Suprapubic skin (tissue), 4 donors: ENCODE measurements around the gene MAN1C1. TPM values are rescaled to one million over a fixed set of nuclear protein-coding genes. Genes with fewer than 3 reads are reported as not detected.

ENCODE experiments used
- DNase-seq, 2 donors: peaks; one replicate each; pipeline ENCODE4 v3.0.0-alpha.2; 2019; ENCODE audit warnings: low spot score in 2 of 2
- H3K27ac ChIP-seq: fragments of 200-600 bp; sonication (generic); one replicate; pipeline ENCODE4 v1.5.1; 2019
- H3K27me3 ChIP-seq: fragments of 200-600 bp; sonication (generic); one replicate; pipeline ENCODE4 v1.5.1; 2019
- H3K36me3 ChIP-seq: fragments of 200-600 bp; sonication (generic); one replicate; pipeline ENCODE4 v1.5.1; 2019
- H3K4me1 ChIP-seq: fragments of 200-600 bp; sonication (generic); one replicate; pipeline ENCODE4 v1.5.1; 2019
- H3K4me3 ChIP-seq: fragments of 200-600 bp; sonication (generic); one replicate; pipeline ENCODE4 v1.5.1; 2019; ENCODE audit warnings: mild to moderate bottlenecking
- H3K9me3 ChIP-seq: fragments of 200-600 bp; sonication (generic); one replicate; pipeline ENCODE4 v1.5.1; 2019
- EP300 ChIP-seq: sonication (generic); formaldehyde crosslinking; IDR thresholded peaks from one replicate; pipeline ENCODE4 v1.6.1; 2017; ENCODE audit warnings: antibody characterized with exemption
- POLR2A ChIP-seq, 2 donors: fragments of 450-650 bp; IDR thresholded peaks; one replicate each; pipeline ENCODE4 v1.6.1; 2017; ENCODE audit warnings: antibody characterized with exemption in 2 of 2, mild to moderate bottlenecking in 2 of 2, moderate library complexity in 2 of 2
- POLR2AphosphoS5 ChIP-seq, 3 donors: sonication (generic); formaldehyde crosslinking; IDR thresholded peaks; one replicate each; pipeline ENCODE4 v1.6.1; 2017; ENCODE audit warnings: antibody characterized with exemption in 3 of 3
- WGBS: methylation state at CpG from one replicate; pipeline ENCODE4 v1.1.5; 2018; 5-methylcytosine and 5-hydroxymethylcytosine counted together
- total RNA-seq, 4 donors: library from RNA; depleted of rRNA; stranded (reverse); fragments of >200 nt; gene quantifications; one replicate each; pipeline ENCODE4 v1.1.0, GENCODE V29; 2016
- TF ChIP-seq, protein P1 (sequence below), 2 donors: fragments of 200-600 bp in 1 of 2; fragments of 450-650 bp in 1 of 2; sonication (generic) in 1 of 2; IDR thresholded peaks; one replicate each; pipeline ENCODE4 v1.5.1; 2016 to 2019; ENCODE audit warnings: antibody characterized with exemption in 2 of 2, mild to moderate bottlenecking in 1 of 2, moderate library complexity in 1 of 2

MAN1C1 gene
- total RNA-seq, 4 donors from 2014 or later, result 7.3 to 15.2 (median 8.0) TPM

DNA sequence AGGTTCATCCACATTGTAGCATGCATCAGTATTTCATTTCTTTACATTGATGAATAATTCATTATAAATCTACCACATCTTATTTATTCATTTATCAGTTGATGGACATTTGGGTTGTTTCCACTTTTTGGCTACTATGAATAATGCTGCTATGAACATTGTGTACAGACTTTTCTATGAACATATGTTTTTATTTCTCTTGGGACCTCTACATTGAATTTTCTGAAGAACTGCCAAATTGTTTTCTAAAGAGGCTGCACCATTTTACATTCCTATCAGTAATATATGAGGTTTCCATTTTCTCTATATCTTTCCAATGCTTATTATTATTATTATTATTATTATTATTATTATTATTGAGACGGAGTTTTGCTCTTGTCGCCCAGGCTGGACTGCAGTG is 102.1 kb downstream of the MAN1C1 start:
- Histone ChIP-seq H3K36me3 (no peaks in the 10 kb centered on the region), H3K9me3 (no peaks in the 10 kb centered on the region), H3K4me1 (no peaks in the 10 kb centered on the region), H3K27me3 (no peaks in the 10 kb centered on the region), H3K27ac (no peak overlapping the region), H3K4me3 (no peak overlapping the region)
- WGBS, result 94% methylated on average over 2 of the region's 2 CpGs
- TF ChIP-seq EP300 (no peak), POLR2A (IDR thresholded peaks at IDR 0.05) (no peak)
- DNase-seq, result no peak

- Histone ChIP-seq H3K9me3 (no peaks in the 10 kb centered on the region), H3K27ac (no peak overlapping the region), H3K4me3 (no peak overlapping the region), H3K36me3 (no peaks in the 10 kb centered on the region), H3K27me3 (no peaks in the 10 kb centered on the region), H3K4me1 (peaks cover 10% of the 10 kb centered on the region)
- no peak for DNase-seq
- TF ChIP-seq POLR2AphosphoS5 (IDR thresholded peaks at IDR 0.05) (no peak), POLR2A (IDR thresholded peaks at IDR 0.05) (no peak), EP300 (no peak)
- TF ChIP-seq, protein P1, sequence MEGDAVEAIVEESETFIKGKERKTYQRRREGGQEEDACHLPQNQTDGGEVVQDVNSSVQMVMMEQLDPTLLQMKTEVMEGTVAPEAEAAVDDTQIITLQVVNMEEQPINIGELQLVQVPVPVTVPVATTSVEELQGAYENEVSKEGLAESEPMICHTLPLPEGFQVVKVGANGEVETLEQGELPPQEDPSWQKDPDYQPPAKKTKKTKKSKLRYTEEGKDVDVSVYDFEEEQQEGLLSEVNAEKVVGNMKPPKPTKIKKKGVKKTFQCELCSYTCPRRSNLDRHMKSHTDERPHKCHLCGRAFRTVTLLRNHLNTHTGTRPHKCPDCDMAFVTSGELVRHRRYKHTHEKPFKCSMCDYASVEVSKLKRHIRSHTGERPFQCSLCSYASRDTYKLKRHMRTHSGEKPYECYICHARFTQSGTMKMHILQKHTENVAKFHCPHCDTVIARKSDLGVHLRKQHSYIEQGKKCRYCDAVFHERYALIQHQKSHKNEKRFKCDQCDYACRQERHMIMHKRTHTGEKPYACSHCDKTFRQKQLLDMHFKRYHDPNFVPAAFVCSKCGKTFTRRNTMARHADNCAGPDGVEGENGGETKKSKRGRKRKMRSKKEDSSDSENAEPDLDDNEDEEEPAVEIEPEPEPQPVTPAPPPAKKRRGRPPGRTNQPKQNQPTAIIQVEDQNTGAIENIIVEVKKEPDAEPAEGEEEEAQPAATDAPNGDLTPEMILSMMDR (IDR thresholded peaks at IDR 0.05), result no peak
- 94% methylated on average over 5 of the region's 5 CpGs for WGBS
Observed at GRCh38 chr1:25720624-25721023, 104.0 kb downstream of the MAN1C1 start.

DNA sequence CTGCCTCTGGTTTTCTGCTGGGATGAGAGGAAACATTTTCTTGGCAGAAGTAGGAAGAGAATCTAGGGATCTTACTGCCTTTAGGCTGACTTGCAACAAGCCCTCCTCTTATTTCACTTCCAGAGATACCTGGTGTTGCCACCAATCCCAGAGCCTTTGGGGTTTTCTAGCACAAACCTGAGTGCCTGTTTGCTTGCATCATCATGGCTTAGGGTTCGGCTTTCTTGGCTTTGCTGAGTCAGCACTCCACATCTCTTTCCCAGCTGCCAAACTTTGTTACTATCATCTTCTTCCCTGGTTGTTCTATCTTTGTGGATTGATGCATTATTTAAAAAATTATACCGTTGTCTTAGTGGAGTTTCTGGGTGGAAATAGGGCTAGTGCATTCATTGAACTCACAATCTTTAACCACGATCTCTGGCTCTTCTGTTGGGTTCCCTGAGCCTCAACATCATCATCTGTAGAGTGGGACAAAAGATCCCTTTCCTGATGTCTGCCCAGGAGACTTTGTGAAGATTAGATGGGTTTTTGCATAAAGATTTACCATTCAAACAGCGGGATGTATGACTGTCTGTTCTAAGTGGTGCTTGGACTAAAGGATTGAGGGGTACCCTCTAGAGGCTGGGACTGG is 106.8 kb downstream of the MAN1C1 start:
- Histone ChIP-seq H3K4me3 (no peak overlapping the region), H3K4me1 (peaks cover 33% of the 10 kb centered on the region), H3K9me3 (no peaks in the 10 kb centered on the region), H3K27me3 (no peaks in the 10 kb centered on the region), H3K27ac (no peak overlapping the region), H3K36me3 (no peaks in the 10 kb centered on the region)
- DNase-seq, result no peak
- 70% methylated on average over 4 of the region's 4 CpGs for WGBS
- TF ChIP-seq POLR2AphosphoS5 (IDR thresholded peaks at IDR 0.05) (no peak), POLR2A (IDR thresholded peaks at IDR 0.05) (no peak), EP300 (no peak)
- TF ChIP-seq, protein P1 (IDR thresholded peaks at IDR 0.05), result no peak

- H3K27ac ChIP-seq, result no peak overlapping the region
- 56% methylated on average over 6 of the region's 7 CpGs for WGBS
Observed at GRCh38 chr1:25724201-25724600, 107.6 kb downstream of the MAN1C1 start.

GRCh38 chr1:25724966-25725365 is 108.4 kb downstream of the MAN1C1 start:
- no peak overlapping the region for H3K4me3 ChIP-seq
- H3K4me1 ChIP-seq, result peaks cover 40% of the 10 kb centered on the region
- 92% methylated on average over 2 of the region's 2 CpGs for WGBS
- TF ChIP-seq POLR2A (IDR thresholded peaks at IDR 0.05), result no peak
- TF ChIP-seq, protein P1 (IDR thresholded peaks at IDR 0.05), result no peak
- no peak for TF ChIP-seq POLR2AphosphoS5 (IDR thresholded peaks at IDR 0.05)
- TF ChIP-seq EP300, result no peak
- DNase-seq, result no peak
- H3K27ac ChIP-seq, result no peak overlapping the region
- H3K9me3 ChIP-seq, result no peaks in the 10 kb centered on the region
- H3K36me3 ChIP-seq, result no peaks in the 10 kb centered on the region
- H3K27me3 ChIP-seq, result no peaks in the 10 kb centered on the region

More at GRCh38 chr1:25724201-25724600, 107.6 kb downstream of the MAN1C1 start:
- Histone ChIP-seq H3K27me3 (no peaks in the 10 kb centered on the region), H3K9me3 (no peaks in the 10 kb centered on the region), H3K36me3 (no peaks in the 10 kb centered on the region), H3K4me1 (peaks cover 36% of the 10 kb centered on the region), H3K4me3 (no peak overlapping the region)
- no peak for DNase-seq
- TF ChIP-seq POLR2A (IDR thresholded peaks at IDR 0.05), result no peak
- TF ChIP-seq POLR2AphosphoS5 (IDR thresholded peaks at IDR 0.05), result peak in 1 of 3 donors; percentile 18

- DNase-seq, result no peak
- TF ChIP-seq, protein P1 (IDR thresholded peaks at IDR 0.05), result no peak
- WGBS, result 96% methylated on average over 8 of the region's 8 CpGs
- H3K27me3 ChIP-seq, result no peaks in the 10 kb centered on the region
- H3K36me3 ChIP-seq, result no peaks in the 10 kb centered on the region
- no peak overlapping the region for H3K4me3 ChIP-seq
- peaks cover 45% of the 10 kb centered on the region for H3K4me1 ChIP-seq
- H3K9me3 ChIP-seq, result no peaks in the 10 kb centered on the region
- H3K27ac ChIP-seq, result no peak overlapping the region
Observed at GRCh38 chr1:25725482-25725881, 108.9 kb downstream of the MAN1C1 start.
